Measurements from ENCODE around the gene CORO1C. TPM values are rescaled to one million over a fixed set of nuclear protein-coding genes. Genes with fewer than 3 reads are reported as not detected.
A peak's percentile ranks its signal among the peaks of the same experiment; 100 is the strongest.
"Not testable (repeated sequence)": the region's sequence is repeated elsewhere in the genome, so short reads cannot be mapped to it uniquely, and the experiment has no call there.

The CORO1C gene
- total RNA-seq, 1 experiment from 2014 or later, result 139 TPM

GRCh38 chr12:108738170-108738569 is 6.9 kb upstream of the CORO1C start:
- CTCF ChIA-PET, result no interaction called here
- no TSS peak for BruUV-seq (replicated peaks)
- Histone ChIP-seq H3K4me3 (no peak overlapping the region), H3K27ac (no peak overlapping the region), H4K20me1 (ENCODE audit: insufficient read depth) (no peaks in the 10 kb centered on the region), H3K9me2 (ENCODE audit: insufficient read depth) (no peaks in the 10 kb centered on the region), H3K79me2 (ENCODE audit: low read depth) (no peaks in the 10 kb centered on the region), H3K4me1 (replicated peaks; ENCODE audit: insufficient read depth) (peaks cover 18% of the 10 kb centered on the region), H3F3A (ENCODE audit: insufficient read depth, low read depth) (peaks cover 16% of the 10 kb centered on the region), H3K9me3 (ENCODE audit: insufficient read depth, low read depth) (no peaks in the 10 kb centered on the region), H3K36me3 (ENCODE audit: low read depth) (no peaks in the 10 kb centered on the region), H3K27me3 (ENCODE audit: insufficient read depth, low read depth) (no peaks in the 10 kb centered on the region), H3K4me2 (no peak overlapping the region), H2AFZ (no peak overlapping the region)
- intact Hi-C loops (cut with micrococcal nuclease; ENCODE audit: unreplicated experiment), result no loop called here
- POLR2A ChIA-PET (ENCODE audit: unreplicated experiment), result no interaction called here
- TF ChIP-seq EZH2 (IDR thresholded peaks at IDR 0.05; ENCODE audit: low read depth), result no peak
- TF ChIP-seq, protein P1, sequence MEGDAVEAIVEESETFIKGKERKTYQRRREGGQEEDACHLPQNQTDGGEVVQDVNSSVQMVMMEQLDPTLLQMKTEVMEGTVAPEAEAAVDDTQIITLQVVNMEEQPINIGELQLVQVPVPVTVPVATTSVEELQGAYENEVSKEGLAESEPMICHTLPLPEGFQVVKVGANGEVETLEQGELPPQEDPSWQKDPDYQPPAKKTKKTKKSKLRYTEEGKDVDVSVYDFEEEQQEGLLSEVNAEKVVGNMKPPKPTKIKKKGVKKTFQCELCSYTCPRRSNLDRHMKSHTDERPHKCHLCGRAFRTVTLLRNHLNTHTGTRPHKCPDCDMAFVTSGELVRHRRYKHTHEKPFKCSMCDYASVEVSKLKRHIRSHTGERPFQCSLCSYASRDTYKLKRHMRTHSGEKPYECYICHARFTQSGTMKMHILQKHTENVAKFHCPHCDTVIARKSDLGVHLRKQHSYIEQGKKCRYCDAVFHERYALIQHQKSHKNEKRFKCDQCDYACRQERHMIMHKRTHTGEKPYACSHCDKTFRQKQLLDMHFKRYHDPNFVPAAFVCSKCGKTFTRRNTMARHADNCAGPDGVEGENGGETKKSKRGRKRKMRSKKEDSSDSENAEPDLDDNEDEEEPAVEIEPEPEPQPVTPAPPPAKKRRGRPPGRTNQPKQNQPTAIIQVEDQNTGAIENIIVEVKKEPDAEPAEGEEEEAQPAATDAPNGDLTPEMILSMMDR (conservative IDR thresholded peaks at IDR 0.05), result no peak
- DNase-seq, result no peak

GRCh38 chr12:108735855-108736254 is 4.5 kb upstream of the CORO1C start:
- Histone ChIP-seq H3K4me1 (replicated peaks; ENCODE audit: insufficient read depth) (peaks cover 24% of the 10 kb centered on the region), H3K27me3 (ENCODE audit: insufficient read depth, low read depth) (no peaks in the 10 kb centered on the region), H2AFZ (no peak overlapping the region), H3K79me2 (ENCODE audit: low read depth) (no peaks in the 10 kb centered on the region), H3K4me3 (no peak overlapping the region), H3K9me3 (ENCODE audit: insufficient read depth, low read depth) (no peaks in the 10 kb centered on the region), H3K36me3 (ENCODE audit: low read depth) (no peaks in the 10 kb centered on the region), H3K4me2 (no peak overlapping the region), H3K27ac (no peak overlapping the region), H3K9me2 (ENCODE audit: insufficient read depth) (no peaks in the 10 kb centered on the region), H4K20me1 (ENCODE audit: insufficient read depth) (no peaks in the 10 kb centered on the region), H3F3A (ENCODE audit: insufficient read depth, low read depth) (peaks cover 26% of the 10 kb centered on the region)
- DNase-seq, result no peak
- intact Hi-C loops (cut with micrococcal nuclease; ENCODE audit: unreplicated experiment), result no loop called here
- TF ChIP-seq, protein P1 (conservative IDR thresholded peaks at IDR 0.05), result no peak
- TF ChIP-seq EZH2 (IDR thresholded peaks at IDR 0.05; ENCODE audit: low read depth), result no peak
- ChIA-PET CTCF (interaction anchor here (0.5 kb wide), 1 partner anchor 670 kb away, joined by 3 read pairs; no protein-coding TSS in a partner anchor), POLR2A (ENCODE audit: unreplicated experiment) (no interaction called here)
- BruUV-seq (replicated peaks), result no TSS peak

DNA sequence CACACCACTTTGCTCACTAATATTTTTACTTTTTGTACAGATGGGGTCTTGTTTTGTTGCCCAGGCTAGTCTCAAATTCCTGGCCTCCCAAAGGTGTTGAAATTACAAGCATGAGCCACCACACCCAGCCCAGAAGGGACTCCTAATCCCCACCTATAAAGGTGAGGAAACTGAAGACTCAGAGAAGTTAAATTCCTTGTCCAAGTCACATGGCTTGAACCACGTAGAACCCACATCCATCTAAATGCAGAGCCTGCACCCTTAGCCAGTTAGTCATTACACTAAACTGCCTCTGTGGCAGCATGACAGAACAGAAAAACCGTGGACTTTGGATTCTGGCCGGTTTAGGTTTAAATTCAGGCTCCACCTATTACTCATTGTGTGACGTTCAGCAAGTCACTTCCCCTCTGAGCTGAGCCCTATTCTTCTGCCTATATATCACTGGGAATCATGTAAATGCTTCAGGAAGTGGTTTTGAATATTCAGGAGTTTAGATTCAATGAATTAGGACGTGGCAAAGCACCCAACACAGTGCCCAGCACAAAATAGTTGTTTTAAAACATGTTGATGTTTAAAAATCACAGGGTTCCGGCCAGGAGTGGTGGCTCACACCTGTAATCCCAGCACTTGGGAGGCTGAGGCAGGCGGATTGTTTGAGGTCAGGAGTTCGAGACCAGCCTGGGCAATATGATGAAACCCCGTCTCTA is 3.0 kb upstream of the CORO1C start:
- Histone ChIP-seq H3K27me3 (ENCODE audit: insufficient read depth, low read depth) (no peaks in the 10 kb centered on the region), H3K4me3 (no peak overlapping the region), H3K27ac (peak overlapping the region; percentile 79), H3K9me2 (ENCODE audit: insufficient read depth) (no peaks in the 10 kb centered on the region), H4K20me1 (ENCODE audit: insufficient read depth) (no peaks in the 10 kb centered on the region), H3K4me2 (peak overlapping the region; percentile 38), H3K9me3 (ENCODE audit: insufficient read depth, low read depth) (no peaks in the 10 kb centered on the region), H3K36me3 (ENCODE audit: low read depth) (no peaks in the 10 kb centered on the region), H3F3A (ENCODE audit: insufficient read depth, low read depth) (peaks cover 35% of the 10 kb centered on the region), H3K4me1 (replicated peaks; ENCODE audit: insufficient read depth) (peaks cover 29% of the 10 kb centered on the region), H2AFZ (no peak overlapping the region), H3K79me2 (ENCODE audit: low read depth) (peaks cover 10% of the 10 kb centered on the region)
- ChIA-PET CTCF (no interaction called here), POLR2A (ENCODE audit: unreplicated experiment) (interaction anchor here (0.5 kb wide), 1 partner anchor 1876 kb away, joined by 5 read pairs; no protein-coding TSS in a partner anchor)
- peak; percentile 55 to 94 for DNase-seq
- TF ChIP-seq, protein P1 (conservative IDR thresholded peaks at IDR 0.05), result no peak
- TF ChIP-seq EZH2 (IDR thresholded peaks at IDR 0.05; ENCODE audit: low read depth), result no peak
- intact Hi-C loops (cut with micrococcal nuclease; ENCODE audit: unreplicated experiment), result loop anchor here (5.0 kb wide), 2 partner anchors 98 to 123 kb away; partner anchors contain the start of gene SSH1
- no TSS peak for BruUV-seq (replicated peaks)

DNA sequence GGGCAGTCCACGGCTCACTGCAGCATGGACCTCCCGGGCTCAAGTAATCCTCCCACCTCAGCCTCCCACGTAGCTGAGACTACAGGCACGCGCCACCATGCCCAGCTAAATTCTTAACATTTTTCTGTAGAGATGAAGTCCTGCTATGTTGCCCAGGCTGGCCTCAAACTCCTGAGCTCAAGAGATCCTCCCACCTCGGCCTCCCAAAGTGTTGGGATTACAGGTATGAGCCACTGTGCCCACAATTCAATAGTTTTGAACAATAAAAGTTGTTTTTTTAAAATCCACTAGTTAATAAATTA is 1.9 kb upstream of the CORO1C start:
- intact Hi-C loops (cut with micrococcal nuclease; ENCODE audit: unreplicated experiment), result loop anchor here (2.0 to 5.0 kb wide), 3 partner anchors 99 to 170 kb away; partner anchors contain the start of genes ISCU and SSH1
- H3K4me2 ChIP-seq; H3K4me3 ChIP-seq; H4K20me1 ChIP-seq (ENCODE audit: insufficient read depth); BruUV-seq (replicated peaks); H3K27ac ChIP-seq; H3K9me2 ChIP-seq (ENCODE audit: insufficient read depth); CTCF ChIA-PET; H3K9me3 ChIP-seq (ENCODE audit: insufficient read depth, low read depth); DNase-seq; H3K36me3 ChIP-seq (ENCODE audit: low read depth); POLR2A ChIA-PET (ENCODE audit: unreplicated experiment); H3K27me3 ChIP-seq (ENCODE audit: insufficient read depth, low read depth); H2AFZ ChIP-seq: not testable (repeated sequence)
- Histone ChIP-seq H3K4me1 (replicated peaks; ENCODE audit: insufficient read depth) (peaks cover 40% of the 10 kb centered on the region), H3F3A (ENCODE audit: insufficient read depth, low read depth) (peaks cover 38% of the 10 kb centered on the region), H3K79me2 (ENCODE audit: low read depth) (peaks cover 22% of the 10 kb centered on the region)

Data from PC-9 (cell line).